GM21576 (cell line): Measurements from ENCODE around the gene CHAC1.

Source experiments
- ATAC-seq: cut with Tn5 transposase; IDR thresholded peaks from one replicate; pipeline ENCODE4 v1.9.1; 2021; ENCODE audit warnings: mild to moderate bottlenecking, moderate library complexity; ENCODE audit not compliant: unreplicated experiment

CHAC1 gene

GRCh38 chr15:40952901-40953712, at the start of gene CHAC1:
CHAC1 (plus strand) TSS chr15:40953471; CDS start chr15:40953584, 113 bp downstream.
- ATAC-seq, result peak; percentile 83

GRCh38 chr15:40904552-40905201, 48.6 kb upstream of the CHAC1 start:
- ATAC-seq, result no peak

GRCh38 chr15:40906091-40906990, 46.9 kb upstream of the CHAC1 start:
- peak; percentile 67 for ATAC-seq

GRCh38 chr15:40906991-40907802, 46.1 kb upstream of the CHAC1 start:
- ATAC-seq, result no peak

GRCh38 chr15:40908095-40908494, 45.2 kb upstream of the CHAC1 start:
- ATAC-seq, result no peak

- ATAC-seq, result no peak
Measured at GRCh38 chr15:40909662-40910630, 43.3 kb upstream of the CHAC1 start.

- no peak for ATAC-seq
Measured at GRCh38 chr15:40911141-40911540, 42.1 kb upstream of the CHAC1 start.

GRCh38 chr15:40911693-40912092, 41.6 kb upstream of the CHAC1 start:
- ATAC-seq, result no peak

- ATAC-seq, result no peak
Measured at GRCh38 chr15:40912478-40912877, 40.8 kb upstream of the CHAC1 start.

- no peak for ATAC-seq
Measured at GRCh38 chr15:40914013-40914412, 39.3 kb upstream of the CHAC1 start.

GRCh38 chr15:40914486-40914885, 38.8 kb upstream of the CHAC1 start:
- ATAC-seq, result no peak

- no peak for ATAC-seq
Measured at GRCh38 chr15:40915116-40915661, 38.1 kb upstream of the CHAC1 start.

GRCh38 chr15:40915679-40916078, 37.6 kb upstream of the CHAC1 start:
- no peak for ATAC-seq

- no peak for ATAC-seq
Measured at GRCh38 chr15:40917585-40917984, 35.7 kb upstream of the CHAC1 start.

- no peak for ATAC-seq
Measured at GRCh38 chr15:40918146-40918798, 35.0 kb upstream of the CHAC1 start.

GRCh38 chr15:40918799-40919392, 34.4 kb upstream of the CHAC1 start:
- no peak for ATAC-seq

- ATAC-seq, result no peak
Measured at GRCh38 chr15:40921949-40922607, 31.2 kb upstream of the CHAC1 start.

- ATAC-seq, result no peak
Measured at GRCh38 chr15:40922608-40923005, 30.7 kb upstream of the CHAC1 start.
